ENCODE measurements around the gene MEI4. TPM values are rescaled to one million over a fixed set of nuclear protein-coding genes. Genes with fewer than 3 reads are reported as not detected.

MEI4 gene
- total and polyA plus RNA-seq, 2 of the 8 experiments (the other 6 are each of a cell fraction or from before 2014, with no cell fraction given): 0.05 to 0.24 TPM

DNA sequence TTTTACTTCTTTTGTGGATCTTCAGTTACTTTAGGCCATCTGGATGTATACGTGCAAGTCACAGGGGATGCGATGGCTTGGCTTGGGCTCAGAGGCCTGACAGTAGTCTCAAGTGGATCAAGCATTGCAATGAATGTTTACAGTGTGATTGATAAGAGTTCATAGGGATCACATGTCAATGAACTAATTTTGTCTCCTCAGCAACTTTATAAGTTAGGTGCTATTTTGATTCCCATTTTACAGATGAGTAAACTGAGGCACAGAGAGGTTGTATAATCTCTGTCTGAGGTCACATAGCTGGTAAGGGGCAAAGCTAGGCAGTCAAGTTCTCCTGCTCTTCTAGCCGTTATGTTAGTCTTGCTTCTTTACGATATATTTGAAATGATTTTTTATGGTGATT, 13.5 kb downstream of the MEI4 start:
- no peak overlapping the region for H4K5ac ChIP-seq (ENCODE audit: insufficient read length, low read depth, low read length)
- ChIA-PET CTCF (ENCODE audit: partially characterized antibody) (no interaction called here), POLR2A (ENCODE audit: partially characterized antibody) (no interaction called here)
- H3K4me2 ChIP-seq (ENCODE audit: insufficient read depth in 1 of 2, low read depth in 2 of 2, low read length in 2 of 2): no peak overlapping the region
- H3K23ac ChIP-seq (ENCODE audit: insufficient read length): no peak overlapping the region
- no peaks in the 10 kb centered on the region for H3K23me2 ChIP-seq (ENCODE audit: low read depth, low read length)
- H2AFZ ChIP-seq (ENCODE audit: low read length): no peak overlapping the region
- H2BK120ac ChIP-seq (replicated peaks; ENCODE audit: low read depth, low read length): no peak overlapping the region
- no peak overlapping the region for H2BK5ac ChIP-seq (ENCODE audit: low read depth, low read length)
- no peaks in the 10 kb centered on the region for H3K79me1 ChIP-seq (ENCODE audit: low read depth, low read length)
- no peak overlapping the region for H2BK20ac ChIP-seq (ENCODE audit: low read length)
- no peak overlapping the region for H2AK5ac ChIP-seq (ENCODE audit: low read depth, low read length)
- no peak overlapping the region for H2BK12ac ChIP-seq (ENCODE audit: low read depth, low read length)
- H3K14ac ChIP-seq (ENCODE audit: insufficient read length): no peak overlapping the region
- H3K4me1 ChIP-seq (replicated peaks in 1 of 4; ENCODE audit: control insufficient read depth in 3 of 4, insufficient read depth in 4 of 4, low read length in 3 of 4): no peaks in the 10 kb centered on the region
- H3K18ac ChIP-seq (ENCODE audit: extremely low read depth, low read length): no peak overlapping the region
- FAIRE-seq (no peak), DNase-seq (ENCODE audit: low read depth in 1 of 2, low spot score in 2 of 2) (no peak)
- no peak overlapping the region for H3K4ac ChIP-seq (replicated peaks; ENCODE audit: insufficient read length, low read depth, low read length)
- no peaks in the 10 kb centered on the region for H3K79me2 ChIP-seq (ENCODE audit: control insufficient read depth in 1 of 2, insufficient read depth in 2 of 2, low read length in 2 of 2)
- WGBS, 2 experiments (ENCODE audit: extremely low coverage in 1 of 2, insufficient coverage in 1 of 2, insufficient read length in 1 of 2, insufficient replicate concordance in 2 of 2, low coverage in 1 of 2, low lambda C conversion rate in 2 of 2, missing lambda C conversion rate in 1 of 2): 94% methylated on average over 4 of the region's 4 CpGs; no CpG with 5 or more reads in 1 of the 2 experiments
- H3K27ac ChIP-seq (ENCODE audit: low read depth, low read length): no peak overlapping the region
- H4K8ac ChIP-seq (ENCODE audit: extremely low read depth, insufficient read depth, low read length): no peak overlapping the region
- H3K4me3 ChIP-seq (ENCODE audit: extremely low read depth in 1 of 4, insufficient read depth in 2 of 4, low read depth in 3 of 4, low read length in 4 of 4): no peak overlapping the region
- no peaks in the 10 kb centered on the region for H3K27me3 ChIP-seq (replicated peaks in 1 of 4; ENCODE audit: control insufficient read depth in 3 of 4, extremely low read depth in 1 of 4, insufficient read depth in 3 of 4, low read length in 3 of 4)
- H4K91ac ChIP-seq (replicated peaks; ENCODE audit: insufficient read length, low read length): no peak overlapping the region
- no peak overlapping the region for H2BK15ac ChIP-seq (ENCODE audit: low read length)
- no peak overlapping the region for H3K9ac ChIP-seq (replicated peaks in 1 of 4; ENCODE audit: extremely low read depth in 1 of 4, low read depth in 3 of 4, low read length in 3 of 4)
- no peaks in the 10 kb centered on the region for H4K20me1 ChIP-seq (replicated peaks in 1 of 2; ENCODE audit: control insufficient read depth in 1 of 2, insufficient read depth in 2 of 2, low read length in 2 of 2)
- no peaks in the 10 kb centered on the region for H3K9me3 ChIP-seq (ENCODE audit: insufficient read depth in 2 of 2, low read depth in 1 of 2, low read length in 1 of 2)
- H3K56ac ChIP-seq (replicated peaks; ENCODE audit: insufficient read length, low read depth, low read length): no peak overlapping the region
- H3K36me3 ChIP-seq (ENCODE audit: control insufficient read depth in 2 of 4, insufficient read depth in 4 of 4, low read length in 3 of 4): no peaks in the 10 kb centered on the region
- no peak for TF ChIP-seq RNF2 (IDR thresholded peaks at IDR 0.05; ENCODE audit: borderline replicate concordance, low read depth, low read length, missing control alignments, poor library complexity, severe bottlenecking)
- no peak for TF ChIP-seq GABPA (IDR thresholded peaks at IDR 0.05; ENCODE audit: borderline replicate concordance, insufficient read depth, low read length)
- no peak for TF ChIP-seq SUZ12 (IDR thresholded peaks at IDR 0.05; ENCODE audit: low read length)
- no peak for TF ChIP-seq KDM4A (IDR thresholded peaks at IDR 0.05; ENCODE audit: low read depth, low read length, severe bottlenecking)
- no peak for TF ChIP-seq JUND (IDR thresholded peaks at IDR 0.05; ENCODE audit: low read length)
- TF ChIP-seq CREB1 (IDR thresholded peaks at IDR 0.05): no peak
- TF ChIP-seq KDM5A (IDR thresholded peaks at IDR 0.05; ENCODE audit: low read length): no peak
- no peak for TF ChIP-seq RAD21 (IDR thresholded peaks at IDR 0.05 in 1 of 2, conservative IDR thresholded peaks at IDR 0.05 in 1 of 2; ENCODE audit: low read depth in 2 of 2, low read length in 2 of 2)
- no peak for TF ChIP-seq EP300 (IDR thresholded peaks at IDR 0.05; ENCODE audit: borderline replicate concordance in 1 of 2, low read depth in 2 of 2, low read length in 2 of 2)
- TF ChIP-seq SRF (IDR thresholded peaks at IDR 0.05; ENCODE audit: low read depth, low read length): no peak
- no peak for TF ChIP-seq KDM1A (IDR thresholded peaks at IDR 0.05; ENCODE audit: borderline replicate concordance, low read length)
- no peak for TF ChIP-seq TAF7 (optimal IDR thresholded peaks at IDR 0.05; ENCODE audit: borderline replicate concordance, low read depth, low read length)
- no peak for TF ChIP-seq EGR1 (IDR thresholded peaks at IDR 0.05; ENCODE audit: borderline replicate concordance, low read depth, low read length)
- TF ChIP-seq SAP30 (IDR thresholded peaks at IDR 0.05; ENCODE audit: insufficient read depth, insufficient replicate concordance, low read length): no peak

Measured in H1 (cell line).